ENCODE data around the gene GSTT4.
"Not testable (repeated sequence)": the region's sequence is repeated elsewhere in the genome, so short reads cannot be mapped to it uniquely, and the experiment has no call there.

GRCh38 chr22:23961084-23961771 is 44.0 kb downstream of the GSTT4 start, which contains the start of gene GSTT2B:
- TF ChIP-seq CTCF, POLR2A (IDR thresholded peaks at IDR 0.05): not testable (repeated sequence)

Measured in uterus (tissue), 2 donors.